GM12878 (cell line): ENCODE measurements around the gene CFAP97. TPM values are rescaled to one million over a fixed set of nuclear protein-coding genes. Genes with fewer than 3 reads are reported as not detected.

ENCODE experiments used
- ATAC-seq: fragments of 200-7000 bp; cut with Tn5 transposase; 3 replicates; pipeline ENCODE4 v1.9.1; 2020; ENCODE audit warnings: mild to moderate bottlenecking, moderate library complexity
- BruUV-seq: library from RNA; stranded (reverse); fragments of 400-500 nt; replicated peaks from 2 replicates; lab custom pipeline; 2021; lab: Mats Ljungman, UMichigan
- CTCF ChIA-PET: fragments of 300-600 bp; sonication (Branson Sonifier 250); formaldehyde crosslinking; extraction: SDS; loops from one replicate; lab custom pipeline; 2021; ENCODE audit warnings: inconsistent platforms; lab: Yijun Ruan, JAX
- POLR2A ChIA-PET: fragments of 350-600 bp; formaldehyde crosslinking; extraction: SDS; loops from one replicate; lab custom pipeline; 2021; ENCODE audit warnings: inconsistent platforms; lab: Charles Lee
- RAD21 ChIA-PET: fragments of 300-600 bp; sonication (Branson Sonifier 250); formaldehyde crosslinking; loops from one replicate; lab custom pipeline; 2023; ENCODE audit warnings: antibody characterized with exemption; ENCODE audit not compliant: unreplicated experiment; lab: Charles Lee
- SMC1A ChIA-PET: fragments of 300-600 bp; sonication (Branson Sonifier 250); formaldehyde crosslinking; loops from one replicate; lab custom pipeline; 2023; ENCODE audit not compliant: unreplicated experiment, uncharacterized antibody; lab: Charles Lee
- DNase-seq: peaks from one replicate; pipeline ENCODE4 v3.0.0-alpha.2; 2011; ENCODE audit warnings: low read depth, low spot score
- FAIRE-seq: peaks from 3 replicates; lab custom pipeline; 2011; peaks lifted over from hg19 to GRCh38; lab: Jason Lieb, UNC
- H2AFZ ChIP-seq: 2 replicates; pipeline ENCODE4 v1.6.0; 2011; ENCODE audit warnings: low read depth, low read length, control low read depth; ENCODE audit not compliant: control insufficient read depth
- H3K27ac ChIP-seq: 2 replicates; pipeline ENCODE4 v1.5.1; 2011; ENCODE audit warnings: control low read depth; ENCODE audit not compliant: control insufficient read depth, insufficient read depth
- H3K27me3 ChIP-seq, 2 experiments: replicated peaks in 1 of 2; 2 replicates each; pipeline versions ENCODE4 v1.6.0 to v1.6.1; 2011; ENCODE audit warnings: low read length in 1 of 2; ENCODE audit not compliant: control insufficient read depth in 2 of 2, insufficient read depth in 2 of 2
- H3K36me3 ChIP-seq, 2 experiments: 2 replicates each; pipeline ENCODE4 v1.5.1; 2011; ENCODE audit warnings: low read length in 1 of 2; ENCODE audit not compliant: control insufficient read depth in 2 of 2, insufficient read depth in 2 of 2
- H3K4me1 ChIP-seq: 2 replicates; pipeline ENCODE4 v1.6.1; 2011; ENCODE audit warnings: mild to moderate bottlenecking, low read length, moderate library complexity, mixed read lengths; ENCODE audit not compliant: control insufficient read depth, insufficient read depth
- H3K4me2 ChIP-seq: 2 replicates; pipeline ENCODE4 v1.6.0; 2011; ENCODE audit warnings: control low read depth; ENCODE audit not compliant: control insufficient read depth, insufficient read depth
- H3K4me3 ChIP-seq: fragments of 200-600 bp; sonication (generic); 2 replicates; pipeline ENCODE4 v1.5.1; 2016
- H3K79me2 ChIP-seq: 2 replicates; pipeline ENCODE4 v1.6.0; 2011; ENCODE audit warnings: low read length; ENCODE audit not compliant: control insufficient read depth, insufficient read depth
- H3K9ac ChIP-seq: 2 replicates; pipeline ENCODE4 v1.8.0; 2011; ENCODE audit warnings: low read length, control low read depth, mixed read lengths; ENCODE audit not compliant: control insufficient read depth, insufficient read depth
- H3K9me3 ChIP-seq: replicated peaks from 3 replicates; pipeline ENCODE4 v1.5.1; 2011; ENCODE audit warnings: mild to moderate bottlenecking, low read length; ENCODE audit not compliant: control insufficient read depth, insufficient read depth
- H4K20me1 ChIP-seq: 2 replicates; pipeline ENCODE4 v1.6.0; 2011; ENCODE audit not compliant: control insufficient read depth, insufficient read depth
- ATF2 ChIP-seq: IDR thresholded peaks from 2 replicates; pipeline ENCODE4 v1.6.1; 2012; ENCODE audit warnings: low read length, inconsistent platforms
- BACH1 ChIP-seq: fragments of 450-650 bp; IDR thresholded peaks from 2 replicates; pipeline ENCODE4 v1.6.1; 2017; ENCODE audit warnings: mild to moderate bottlenecking, borderline replicate concordance
- BHLHE40 ChIP-seq, 2 experiments: fragments of 450-650 bp in 1 of 2; IDR thresholded peaks; 2 replicates each; pipeline ENCODE4 v1.6.1; 2011 to 2017; ENCODE audit warnings: low read depth in 2 of 2, borderline replicate concordance in 1 of 2, improper control_type of control experiment in 1 of 2, low read length in 1 of 2, mild to moderate bottlenecking in 1 of 2
- ETV6 ChIP-seq, 2 experiments: fragments of 450-650 bp in 1 of 2; IDR thresholded peaks in 1 of 2; conservative IDR thresholded peaks in 1 of 2; 2 replicates each; pipeline ENCODE4 v1.6.1; 2014; ENCODE audit warnings: antibody characterized with exemption in 1 of 2, borderline replicate concordance in 1 of 2, low read depth in 1 of 2, mild to moderate bottlenecking in 1 of 2, moderate library complexity in 1 of 2
- HDAC6 ChIP-seq: fragments of 200-600 bp; sonication (generic); IDR thresholded peaks from one replicate; pipeline ENCODE4 v1.8.0; 2017; ENCODE audit warnings: antibody characterized with exemption; ENCODE audit not compliant: unreplicated experiment
- IKZF2 ChIP-seq, 2 experiments: fragments of 450-650 bp; IDR thresholded peaks; 2 replicates each; pipeline ENCODE4 v1.6.1; 2017; ENCODE audit warnings: mild to moderate bottlenecking in 2 of 2, moderate library complexity in 2 of 2
- JUNB ChIP-seq: IDR thresholded peaks from 2 replicates; pipeline ENCODE4 v1.6.1; 2016; ENCODE audit warnings: antibody characterized with exemption, mild to moderate bottlenecking
- KDM1A ChIP-seq: fragments of 200-600 bp; sonication (generic); IDR thresholded peaks from 2 replicates; pipeline ENCODE4 v1.6.1; 2016; ENCODE audit warnings: borderline replicate concordance
- NFIC ChIP-seq: IDR thresholded peaks from 2 replicates; pipeline ENCODE4 v1.6.1; 2012; ENCODE audit warnings: low read depth, mild to moderate bottlenecking, inconsistent platforms, low read length, moderate library complexity
- NFYB ChIP-seq: IDR thresholded peaks from 2 replicates; pipeline ENCODE4 v1.6.1; 2011; ENCODE audit warnings: low read depth, mild to moderate bottlenecking, low read length, improper control_type of control experiment, moderate library complexity; ENCODE audit not compliant: insufficient read depth
- POLR2AphosphoS2 ChIP-seq: IDR thresholded peaks from 2 replicates; pipeline ENCODE4 v1.6.1; 2011; ENCODE audit warnings: low read depth, mild to moderate bottlenecking, low read length, improper control_type of control experiment, moderate library complexity
- POU2F2 ChIP-seq: IDR thresholded peaks from 3 replicates; pipeline ENCODE4 v1.6.1; 2011; ENCODE audit warnings: low read depth, mild to moderate bottlenecking, low read length, borderline replicate concordance
- SPI1 ChIP-seq: IDR thresholded peaks from 2 replicates; pipeline ENCODE4 v1.6.1; 2011; ENCODE audit warnings: low read depth, mild to moderate bottlenecking, low read length, moderate library complexity, borderline replicate concordance; ENCODE audit not compliant: insufficient read depth
- ZBED1 ChIP-seq: IDR thresholded peaks from 2 replicates; pipeline ENCODE4 v1.6.1; 2016; ENCODE audit warnings: borderline replicate concordance
- WGBS: methylation state at CpG from one replicate; pipeline ENCODE4 v1.1.6; 2016; ENCODE audit warnings: low lambda C conversion rate; ENCODE audit not compliant: insufficient replicate concordance, insufficient coverage; ENCODE audit errors: missing lambda C conversion rate; 5-methylcytosine and 5-hydroxymethylcytosine counted together
- in situ Hi-C: fragments of 300-500 bp; cut with MboI; formaldehyde crosslinking; loops from 9 replicates; pipeline ENCODE4 v1.14.3; 2018; ENCODE audit warnings: mixed read lengths
- intact Hi-C: fragments of 100-400 bp; cut with micrococcal nuclease; formaldehyde crosslinking; loops from one replicate; pipeline ENCODE4 v1.14.2; 2022; ENCODE audit not compliant: unreplicated experiment
- polyA plus RNA-seq, 11 experiments: library from polyadenylated mRNA; depleted of rRNA in 4 of 11; unstranded in 6 of 11; stranded (reverse) in 5 of 11; fragments of >200 nt; fragmentation: Nextera tagmentation in 4 of 11; fragmentation: Illumina TruSeq in 1 of 11; extraction: Ambion mirVana in 4 of 11; extraction: Trizol in 1 of 11; gene quantifications; 1 replicate in 1 of 11; 2 replicates in 10 of 11; pipeline versions ENCODE4 v1.2.1 to v1.2.3, GENCODE V29; 2011 to 2016; ENCODE audit warnings: inconsistent platforms in 2 of 11, missing spikeins in 2 of 11, low read depth in 1 of 11
- total RNA-seq, 4 experiments: library from RNA; depleted of rRNA in 3 of 4; stranded (reverse); fragments of >200 nt in 3 of 4; fragmentation: Illumina TruSeq in 1 of 4; extraction: Trizol in 1 of 4; gene quantifications; 2 replicates each; pipeline versions ENCODE4 v1.2.1 to v1.2.3, GENCODE V29; 2013 to 2021
- TF ChIP-seq, protein P1 (sequence below): IDR thresholded peaks from 2 replicates; pipeline ENCODE4 v1.6.1; 2011; ENCODE audit warnings: borderline replicate concordance, low read depth, mild to moderate bottlenecking, moderate library complexity, low read length; ENCODE audit not compliant: insufficient read depth, poor library complexity, severe bottlenecking

Gene CFAP97
- total and polyA plus RNA-seq, 10 of the 15 experiments (the other 5 are each of a cell fraction or from before 2014, with no cell fraction given) = 26.4 to 62.7 (median 48.0) TPM

GRCh38 chr4:185205697-185206342 lies 2.0 kb upstream of the CFAP97 start:
- H3K9ac ChIP-seq = peak overlapping the region; percentile 18
- TF ChIP-seq JUNB (peak; percentile 46), BHLHE40 (IDR thresholded peaks at IDR 0.05; ENCODE audit: borderline replicate concordance in 1 of 2, low read depth in 2 of 2, low read length in 1 of 2) (no peak), ZBED1 (peak; percentile 13; the same call in 1 of the 2 replicates), NFIC (peak; percentile 43; the same call in 1 of the 2 replicates), NFYB (no peak), HDAC6 (no peak), IKZF2 (IDR thresholded peaks at IDR 0.05) (0 out of 4 replicates have a peak, but pooled peaks have one; percentile 12), POLR2AphosphoS2 (no peak), POU2F2 (no peak), ATF2 (peak; percentile 72; the same call in 1 of the 2 replicates), ETV6 (conservative IDR thresholded peaks at IDR 0.05 in 1 of 2, IDR thresholded peaks at IDR 0.05 in 1 of 2; ENCODE audit: borderline replicate concordance in 1 of 2, low read depth in 1 of 2) (peak in 1 of 2 experiments; percentile 56; a peak in 1 of 4 replicates), BACH1 (no peak), KDM1A (no peak), SPI1 (peak; percentile 84)
- TF ChIP-seq, protein P1, sequence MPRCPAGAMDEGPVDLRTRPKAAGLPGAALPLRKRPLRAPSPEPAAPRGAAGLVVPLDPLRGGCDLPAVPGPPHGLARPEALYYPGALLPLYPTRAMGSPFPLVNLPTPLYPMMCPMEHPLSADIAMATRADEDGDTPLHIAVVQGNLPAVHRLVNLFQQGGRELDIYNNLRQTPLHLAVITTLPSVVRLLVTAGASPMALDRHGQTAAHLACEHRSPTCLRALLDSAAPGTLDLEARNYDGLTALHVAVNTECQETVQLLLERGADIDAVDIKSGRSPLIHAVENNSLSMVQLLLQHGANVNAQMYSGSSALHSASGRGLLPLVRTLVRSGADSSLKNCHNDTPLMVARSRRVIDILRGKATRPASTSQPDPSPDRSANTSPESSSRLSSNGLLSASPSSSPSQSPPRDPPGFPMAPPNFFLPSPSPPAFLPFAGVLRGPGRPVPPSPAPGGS = peak; percentile 79
- H4K20me1 ChIP-seq = no peaks in the 10 kb centered on the region
- BruUV-seq = no TSS peak
- ChIA-PET CTCF (interaction anchor here (0.8 to 1.7 kb wide), 3 partner anchors 13 to 130 kb away, joined by 3 read pairs; no protein-coding TSS in a partner anchor), SMC1A (interaction anchor here (0.6 to 1.2 kb wide), 2 partner anchors 25 to 96 kb away, joined by 3 read pairs; no protein-coding TSS in a partner anchor), POLR2A (interaction anchor here (0.7 kb wide), 1 partner anchor 1758 kb away, joined by 5 read pairs; no protein-coding TSS in a partner anchor), RAD21 (interaction anchor here (2.1 kb wide), 1 partner anchor 102 kb away, joined by 5 read pairs; no protein-coding TSS in a partner anchor)
- no peaks in the 10 kb centered on the region for H3K9me3 ChIP-seq
- ATAC-seq (no peak), DNase-seq (no peak), FAIRE-seq (no peak)
- intact Hi-C loops (no loop called here), in situ Hi-C loops (no loop called here)
- 52% methylated on average over 8 of the region's 8 CpGs for WGBS
- peaks cover 26% of the 10 kb centered on the region for H3K4me1 ChIP-seq
- H3K79me2 ChIP-seq = peaks cover 69% of the 10 kb centered on the region
- no peaks in the 10 kb centered on the region for H3K27me3 ChIP-seq
- peak overlapping the region; percentile 69 for H3K27ac ChIP-seq
- peak overlapping the region; percentile 69 for H3K4me2 ChIP-seq
- H2AFZ ChIP-seq = no peak overlapping the region
- H3K36me3 ChIP-seq = no peaks in the 10 kb centered on the region
- H3K4me3 ChIP-seq = peak overlapping the region; percentile 61; the same call in 1 of the 2 replicates
